ENCODE data around the gene SEMA6A. TPM values are rescaled to one million over a fixed set of nuclear protein-coding genes. Genes with fewer than 3 reads are reported as not detected.

The SEMA6A gene
- total RNA-seq, 4 donors from 2014 or later = 12.6 to 41.6 (median 15.7) TPM

- no peak for TF ChIP-seq CTCF (IDR thresholded peaks at IDR 0.05; ENCODE audit: low read depth)
These were observed 99.3 kb downstream of the SEMA6A start for GRCh38 chr5:116475338-116475737.

- no peak for TF ChIP-seq CTCF (IDR thresholded peaks at IDR 0.05; ENCODE audit: low read depth)
These were observed 100.9 kb downstream of the SEMA6A start for GRCh38 chr5:116473706-116474105.

- TF ChIP-seq CTCF (IDR thresholded peaks at IDR 0.05; ENCODE audit: low read depth) = no peak
These were observed 102.3 kb downstream of the SEMA6A start for GRCh38 chr5:116472274-116472673.

DNA sequence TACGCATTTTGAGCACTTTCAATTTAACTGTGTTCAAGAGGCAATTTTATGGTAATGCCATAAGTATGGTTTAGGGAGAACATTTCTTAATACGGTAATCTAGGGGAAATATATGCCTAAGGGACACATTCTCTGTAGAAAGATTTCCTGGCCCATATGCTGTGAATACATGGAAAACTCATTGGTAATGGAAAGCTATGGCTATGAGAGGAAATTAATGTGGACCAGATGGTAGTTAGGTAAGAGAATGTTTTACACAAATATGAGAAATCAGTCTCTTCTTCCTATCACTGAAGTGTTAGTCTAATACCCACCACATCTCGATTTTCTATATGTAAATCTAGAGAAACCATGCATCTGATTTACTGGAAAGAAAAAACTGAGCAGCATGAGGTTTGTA is 105.0 kb downstream of the SEMA6A start:
- TF ChIP-seq CTCF (IDR thresholded peaks at IDR 0.05; ENCODE audit: low read depth) = no peak

- TF ChIP-seq CTCF (IDR thresholded peaks at IDR 0.05; ENCODE audit: low read depth) = no peak
These were observed 106.0 kb downstream of the SEMA6A start for GRCh38 chr5:116468583-116468982.

DNA sequence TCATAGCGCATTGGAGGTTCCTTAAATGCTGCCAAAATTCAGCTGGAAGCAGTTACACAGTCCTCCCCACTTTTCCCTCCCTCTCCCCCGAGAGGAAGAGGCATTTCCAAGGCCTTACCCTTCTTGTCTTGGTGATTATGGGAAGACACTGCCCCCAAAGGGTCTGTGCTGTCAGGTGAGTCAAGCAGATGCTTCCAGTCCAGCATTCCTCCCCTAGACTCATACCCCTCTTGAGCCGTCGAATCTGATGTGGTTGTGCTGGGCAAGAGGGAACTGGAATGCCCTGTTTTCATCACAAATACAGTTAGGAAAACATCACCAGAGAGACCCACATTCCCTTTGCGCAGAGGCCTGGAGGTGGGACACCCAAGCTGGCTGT is 107.2 kb downstream of the SEMA6A start:
- TF ChIP-seq CTCF (IDR thresholded peaks at IDR 0.05; ENCODE audit: low read depth) = no peak

- no peak for TF ChIP-seq CTCF (IDR thresholded peaks at IDR 0.05; ENCODE audit: low read depth)
These were observed 107.7 kb downstream of the SEMA6A start for GRCh38 chr5:116466727-116467464.

All from subcutaneous adipose tissue (tissue), 4 donors.